Mesothelial cell of epicardium (in vitro differentiated cells): ENCODE data around the gene COL25A1. TPM values are rescaled to one million over a fixed set of nuclear protein-coding genes. Genes with fewer than 3 reads are reported as not detected.
A peak's percentile ranks its signal among the peaks of the same experiment; 100 is the strongest.

Experiments
- DNase-seq, 2 experiments: peaks; one replicate each; pipeline ENCODE4 v3.0.0; 2021; ENCODE audit warnings: low spot score in 2 of 2; ENCODE audit not compliant: unreplicated experiment in 2 of 2
- H3K27ac Mint-ChIP-seq: 2 replicates; pipeline ENCODE4 v1.8.0; 2021; ENCODE audit warnings: mixed read lengths
- H3K27me3 Mint-ChIP-seq: 2 replicates; pipeline ENCODE4 v1.8.0; 2021; ENCODE audit warnings: low read depth, mixed read lengths
- H3K36me3 Mint-ChIP-seq: 2 replicates; pipeline ENCODE4 v1.8.0; 2021; ENCODE audit warnings: mixed read lengths
- H3K4me1 Mint-ChIP-seq: 2 replicates; pipeline ENCODE4 v1.8.0; 2021; ENCODE audit warnings: mixed read lengths
- H3K4me3 Mint-ChIP-seq: 2 replicates; pipeline ENCODE4 v1.8.0; 2021; ENCODE audit warnings: mild to moderate bottlenecking, moderate library complexity, mixed read lengths
- H3K9me3 Mint-ChIP-seq: 2 replicates; pipeline ENCODE4 v1.8.0; 2021; ENCODE audit warnings: mixed read lengths
- total RNA-seq: library from RNA; stranded (reverse); gene quantifications from 3 replicates; pipeline ENCODE4 v1.2.1, GENCODE V29; 2021
- TF ChIP-seq, protein P1 (sequence below): fragments of 200-600 bp; sonication (generic); IDR thresholded peaks from one replicate; pipeline ENCODE4 v1.5.0; 2021; ENCODE audit warnings: antibody characterized with exemption; ENCODE audit not compliant: unreplicated experiment

The COL25A1 gene
- total RNA-seq, 1 donor from 2014 or later = 56.7 TPM

DNA sequence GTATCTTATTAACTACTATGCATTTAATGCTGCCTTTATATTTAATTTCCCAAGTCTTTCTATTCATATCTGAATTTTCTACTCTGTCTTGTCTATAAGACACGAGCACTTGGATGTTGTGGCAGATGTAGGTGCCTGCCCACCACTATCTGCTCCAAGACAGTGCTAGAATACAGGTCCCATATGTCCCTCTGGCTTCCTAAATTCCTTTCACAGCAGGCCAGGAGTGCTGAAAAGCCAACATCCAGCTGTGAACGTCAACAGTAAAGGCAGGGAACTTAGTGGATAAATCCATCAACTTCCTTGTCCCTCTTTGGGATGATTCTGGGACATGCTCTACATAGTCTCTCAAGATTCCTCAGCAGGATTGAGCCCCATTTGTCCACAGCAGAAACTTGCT, 294.5 kb downstream of the COL25A1 start:
- no peak overlapping the region for H3K27ac Mint-ChIP-seq
- H3K27me3 Mint-ChIP-seq = no peaks in the 10 kb centered on the region
- peaks cover 19% of the 10 kb centered on the region for H3K4me1 Mint-ChIP-seq
- no peak for DNase-seq
- H3K9me3 Mint-ChIP-seq = no peaks in the 10 kb centered on the region
- TF ChIP-seq, protein P1, sequence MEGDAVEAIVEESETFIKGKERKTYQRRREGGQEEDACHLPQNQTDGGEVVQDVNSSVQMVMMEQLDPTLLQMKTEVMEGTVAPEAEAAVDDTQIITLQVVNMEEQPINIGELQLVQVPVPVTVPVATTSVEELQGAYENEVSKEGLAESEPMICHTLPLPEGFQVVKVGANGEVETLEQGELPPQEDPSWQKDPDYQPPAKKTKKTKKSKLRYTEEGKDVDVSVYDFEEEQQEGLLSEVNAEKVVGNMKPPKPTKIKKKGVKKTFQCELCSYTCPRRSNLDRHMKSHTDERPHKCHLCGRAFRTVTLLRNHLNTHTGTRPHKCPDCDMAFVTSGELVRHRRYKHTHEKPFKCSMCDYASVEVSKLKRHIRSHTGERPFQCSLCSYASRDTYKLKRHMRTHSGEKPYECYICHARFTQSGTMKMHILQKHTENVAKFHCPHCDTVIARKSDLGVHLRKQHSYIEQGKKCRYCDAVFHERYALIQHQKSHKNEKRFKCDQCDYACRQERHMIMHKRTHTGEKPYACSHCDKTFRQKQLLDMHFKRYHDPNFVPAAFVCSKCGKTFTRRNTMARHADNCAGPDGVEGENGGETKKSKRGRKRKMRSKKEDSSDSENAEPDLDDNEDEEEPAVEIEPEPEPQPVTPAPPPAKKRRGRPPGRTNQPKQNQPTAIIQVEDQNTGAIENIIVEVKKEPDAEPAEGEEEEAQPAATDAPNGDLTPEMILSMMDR = no peak
- no peaks in the 10 kb centered on the region for H3K36me3 Mint-ChIP-seq
- H3K4me3 Mint-ChIP-seq = no peak overlapping the region

GRCh38 chr4:109005523-109005922, 296.9 kb downstream of the COL25A1 start:
- no peak overlapping the region for H3K27ac Mint-ChIP-seq
- TF ChIP-seq, protein P1 = no peak
- peaks cover 12% of the 10 kb centered on the region for H3K4me1 Mint-ChIP-seq
- no peak for DNase-seq
- H3K36me3 Mint-ChIP-seq = no peaks in the 10 kb centered on the region
- H3K4me3 Mint-ChIP-seq = no peak overlapping the region
- no peaks in the 10 kb centered on the region for H3K27me3 Mint-ChIP-seq
- H3K9me3 Mint-ChIP-seq = no peaks in the 10 kb centered on the region

DNA sequence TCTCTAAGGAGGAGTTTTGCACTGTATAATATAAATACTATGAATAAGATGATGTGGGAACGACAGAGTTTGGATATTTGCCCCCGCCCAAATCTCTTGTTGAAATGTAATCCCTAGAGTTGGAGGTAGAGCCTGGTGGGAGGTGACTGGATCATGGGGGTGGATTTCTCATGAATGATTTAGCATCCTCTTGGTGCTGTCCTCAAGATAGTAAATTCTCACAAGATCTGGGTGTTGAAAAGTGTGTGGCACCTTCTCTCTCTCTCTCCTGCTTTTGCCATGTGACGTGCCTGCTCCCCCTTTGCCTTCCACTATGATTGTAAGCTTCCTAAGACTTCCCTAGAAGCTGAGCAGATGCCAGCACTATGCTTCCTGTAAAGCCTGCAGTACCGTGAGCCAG, 298.0 kb downstream of the COL25A1 start:
- Mint-ChIP-seq H3K4me1 (peaks cover 2% of the 10 kb centered on the region), H3K27me3 (no peaks in the 10 kb centered on the region), H3K36me3 (no peaks in the 10 kb centered on the region), H3K27ac (no peak overlapping the region), H3K4me3 (no peak overlapping the region), H3K9me3 (no peaks in the 10 kb centered on the region)
- no peak for DNase-seq
- TF ChIP-seq, protein P1 = no peak

DNA sequence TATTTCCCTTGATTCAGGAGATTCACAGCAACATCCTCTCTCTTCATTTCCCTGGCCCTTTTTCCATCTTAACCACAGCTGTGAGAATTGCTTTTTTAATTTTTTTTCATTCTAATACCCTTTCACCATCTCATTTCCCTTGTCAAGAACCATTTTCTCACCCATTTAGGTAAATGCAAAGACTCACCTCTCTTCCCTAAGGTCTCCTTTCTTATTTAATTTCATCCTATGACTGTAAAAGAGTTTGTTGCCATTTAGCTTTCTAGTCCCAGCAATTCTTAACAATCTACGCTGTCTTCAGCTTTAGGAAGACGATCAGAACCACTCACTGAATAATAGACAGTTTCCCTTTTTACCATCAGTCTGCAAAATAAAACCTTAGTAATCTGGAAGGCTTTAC, 298.5 kb downstream of the COL25A1 start:
- Mint-ChIP-seq H3K4me1 (no peaks in the 10 kb centered on the region), H3K36me3 (peaks cover 3% of the 10 kb centered on the region), H3K27me3 (no peaks in the 10 kb centered on the region), H3K4me3 (no peak overlapping the region), H3K27ac (no peak overlapping the region), H3K9me3 (no peaks in the 10 kb centered on the region)
- no peak for DNase-seq
- TF ChIP-seq, protein P1 = no peak

GRCh38 chr4:108991551-108992328, 310.7 kb downstream of the COL25A1 start:
- peaks cover 9% of the 10 kb centered on the region for H3K4me1 Mint-ChIP-seq
- H3K9me3 Mint-ChIP-seq = peaks cover 20% of the 10 kb centered on the region
- no peak for DNase-seq
- H3K27me3 Mint-ChIP-seq = no peaks in the 10 kb centered on the region
- peaks cover 15% of the 10 kb centered on the region for H3K36me3 Mint-ChIP-seq
- TF ChIP-seq, protein P1 = no peak
- H3K4me3 Mint-ChIP-seq = no peak overlapping the region
- peak overlapping the region; percentile 66 for H3K27ac Mint-ChIP-seq
